Panc1 (cell line): Measurements from ENCODE around the gene GNL1. TPM values are rescaled to one million over a fixed set of nuclear protein-coding genes. Genes with fewer than 3 reads are reported as not detected.

Source experiments
- ATAC-seq: fragments of 200-7000 bp; cut with Tn5 transposase; 2 replicates; pipeline ENCODE4 v1.9.1; 2020; ENCODE audit warnings: mild to moderate bottlenecking, moderate library complexity
- BruUV-seq: library from RNA; stranded (reverse); fragments of 400-500 nt; replicated peaks from 2 replicates; lab custom pipeline; 2021; lab: Mats Ljungman, UMichigan
- CTCF ChIA-PET: fragments of 300-600 bp; sonication (Branson Sonifier 250); formaldehyde crosslinking; loops from one replicate; lab custom pipeline; 2022; ENCODE audit warnings: antibody characterized with exemption; lab: Charles Lee
- POLR2A ChIA-PET: fragments of 300-600 bp; sonication (Branson Sonifier 250); formaldehyde crosslinking; loops from one replicate; lab custom pipeline; 2022; ENCODE audit warnings: antibody characterized with exemption; lab: Charles Lee
- DNase-seq: peaks from one replicate; pipeline ENCODE4 v3.0.0-alpha.2; 2010; ENCODE audit warnings: low read depth, low spot score
- H3K27ac ChIP-seq: 2 replicates; pipeline ENCODE4 v1.5.1; 2011; ENCODE audit warnings: mild to moderate bottlenecking, low read length, inconsistent platforms
- H3K27me3 ChIP-seq: fragments of 200-500 bp; sonication (Bioruptor generic); 2 replicates; pipeline ENCODE4 v1.6.0; 2014; ENCODE audit warnings: low read length, inconsistent platforms; ENCODE audit not compliant: control insufficient read depth, insufficient read depth
- H3K36me3 ChIP-seq: fragments of 200-500 bp; sonication (Bioruptor generic); 2 replicates; pipeline ENCODE4 v1.5.1; 2014; ENCODE audit warnings: inconsistent platforms, mild to moderate bottlenecking, low read length, moderate library complexity; ENCODE audit not compliant: control insufficient read depth, insufficient read depth
- H3K4me1 ChIP-seq: 2 replicates; pipeline ENCODE4 v1.5.1; 2011; ENCODE audit warnings: inconsistent platforms, mild to moderate bottlenecking, low read length, moderate library complexity; ENCODE audit not compliant: control insufficient read depth, insufficient read depth
- H3K4me3 ChIP-seq, 2 experiments: 2 replicates each; pipeline ENCODE4 v1.5.1; 2011 to 2012; ENCODE audit warnings: low read depth in 2 of 2, low read length in 2 of 2, mild to moderate bottlenecking in 2 of 2, inconsistent platforms in 1 of 2, moderate library complexity in 1 of 2
- H3K9me3 ChIP-seq: fragments of 200-500 bp; sonication (Bioruptor generic); 2 replicates; pipeline ENCODE4 v1.5.1; 2014; ENCODE audit warnings: low read depth, mild to moderate bottlenecking, inconsistent platforms, low read length, moderate library complexity; ENCODE audit not compliant: control insufficient read depth, insufficient read depth
- CTCF ChIP-seq: fragments of 450-650 bp; IDR thresholded peaks from 2 replicates; pipeline ENCODE4 v1.5.1; 2017; ENCODE audit warnings: mild to moderate bottlenecking
- POLR2AphosphoS5 ChIP-seq: IDR thresholded peaks from 2 replicates; pipeline ENCODE4 v1.6.1; 2012; ENCODE audit warnings: mild to moderate bottlenecking, low read depth, low read length, moderate library complexity
- REST ChIP-seq, 2 experiments: IDR thresholded peaks; 2 replicates each; pipeline ENCODE4 v1.6.1; 2011 to 2012; ENCODE audit warnings: low read depth in 2 of 2, control low read depth in 1 of 2, low read length in 1 of 2, mild to moderate bottlenecking in 1 of 2, moderate library complexity in 1 of 2; ENCODE audit not compliant: insufficient read depth in 1 of 2
- SIN3A ChIP-seq: IDR thresholded peaks from 2 replicates; pipeline ENCODE4 v1.6.1; 2012; ENCODE audit warnings: low read depth, mild to moderate bottlenecking, low read length, moderate library complexity, borderline replicate concordance; ENCODE audit not compliant: insufficient read depth
- TCF7L2 ChIP-seq: IDR thresholded peaks from 2 replicates; pipeline ENCODE4 v1.6.1; 2011; ENCODE audit warnings: mild to moderate bottlenecking, low read depth, low read length, inconsistent platforms
- in situ Hi-C: cut with HindIII; loops from 2 replicates; pipeline ENCODE4 v1.10.0; 2016; ENCODE audit warnings: low sequenced_read_pairs, low pct_unique_long_range_greater_than_20kb
- intact Hi-C: fragments of 100-400 bp; cut with micrococcal nuclease; formaldehyde crosslinking; loops from one replicate; pipeline ENCODE4 v1.10.0; 2022; ENCODE audit not compliant: unreplicated experiment
- total RNA-seq: library from RNA; stranded (reverse); gene quantifications from one replicate; pipeline ENCODE4 v1.2.1, GENCODE V29; 2021; ENCODE audit not compliant: unreplicated experiment

GNL1 gene
- total RNA-seq, 1 experiment from 2014 or later = 90.6 TPM

- TF ChIP-seq CTCF = no peak
- no peak for TF ChIP-seq REST (IDR thresholded peaks at IDR 0.05; ENCODE audit: insufficient read depth in 1 of 2, low read depth in 2 of 2, low read length in 1 of 2)
- no peak for TF ChIP-seq SIN3A
- TF ChIP-seq TCF7L2 = no peak
- no peak for TF ChIP-seq POLR2AphosphoS5
- intact Hi-C loops = no loop called here
- no peak overlapping the region for H3K4me3 ChIP-seq
- no TSS peak for BruUV-seq
- H3K4me1 ChIP-seq = no peaks in the 10 kb centered on the region
- no peaks in the 10 kb centered on the region for H3K9me3 ChIP-seq
- peaks cover 11% of the 10 kb centered on the region; the same call in 1 of the 2 replicates for H3K36me3 ChIP-seq
- CTCF ChIA-PET = no interaction called here
- in situ Hi-C loops = no loop called here
- H3K27me3 ChIP-seq = no peaks in the 10 kb centered on the region
- H3K27ac ChIP-seq = no peak overlapping the region
- POLR2A ChIA-PET = no interaction called here
- DNase-seq (no peak), ATAC-seq (no peak)
Measured at GRCh38 chr6:30592287-30592686, 36.0 kb upstream of the GNL1 start.

- Histone ChIP-seq H3K36me3 (peaks cover 18% of the 10 kb centered on the region; the same call in 1 of the 2 replicates), H3K4me3 (no peak overlapping the region), H3K27me3 (no peaks in the 10 kb centered on the region), H3K27ac (no peak overlapping the region), H3K4me1 (no peaks in the 10 kb centered on the region), H3K9me3 (no peaks in the 10 kb centered on the region)
- DNase-seq = no peak
- ChIA-PET CTCF (no interaction called here), POLR2A (no interaction called here)
- TF ChIP-seq REST (IDR thresholded peaks at IDR 0.05; ENCODE audit: insufficient read depth in 1 of 2, low read depth in 2 of 2, low read length in 1 of 2) = no peak
- TF ChIP-seq POLR2AphosphoS5 = no peak
- no peak for TF ChIP-seq TCF7L2
- TF ChIP-seq CTCF = no peak
- TF ChIP-seq SIN3A = no peak
- in situ Hi-C loops = no loop called here
- intact Hi-C loops = no loop called here
- ATAC-seq = no peak
- BruUV-seq = no TSS peak
Measured at GRCh38 chr6:30591008-30591407, 34.7 kb upstream of the GNL1 start.
